ENCODE data around the gene SOSTDC1.

- TF ChIP-seq REST (IDR thresholded peaks at IDR 0.05; ENCODE audit: low read depth), result no peak
- TF ChIP-seq POLR2A (IDR thresholded peaks at IDR 0.05; ENCODE audit: borderline replicate concordance, extremely low read depth, insufficient read depth, insufficient read length), result no peak
- TF ChIP-seq CTCF (IDR thresholded peaks at IDR 0.05 in 2 of 3, conservative IDR thresholded peaks at IDR 0.05 in 1 of 3; ENCODE audit: borderline replicate concordance in 1 of 3, insufficient read depth in 1 of 3, low read depth in 2 of 3, low read length in 2 of 3), result no peak
- TF ChIP-seq EZH2phosphoT487 (IDR thresholded peaks at IDR 0.05; ENCODE audit: borderline replicate concordance), result no peak
- no peak for TF ChIP-seq EZH2 (IDR thresholded peaks at IDR 0.05)
- no peak for TF ChIP-seq ZBTB33 (IDR thresholded peaks at IDR 0.05; ENCODE audit: extremely low read depth, insufficient replicate concordance, low read length)
- no peak for TF ChIP-seq YY1 (IDR thresholded peaks at IDR 0.05; ENCODE audit: extremely low read depth, insufficient replicate concordance, low read depth, low read length)
- no peak for TF ChIP-seq JUND (IDR thresholded peaks at IDR 0.05)
- TF ChIP-seq RAD21 (IDR thresholded peaks at IDR 0.05; ENCODE audit: low read depth), result no peak
- no peak for TF ChIP-seq ATF3 (IDR thresholded peaks at IDR 0.05)
- TF ChIP-seq POLR2AphosphoS5 (IDR thresholded peaks at IDR 0.05; ENCODE audit: low read depth, low read length), result no peak
Measured at GRCh38 chr7:16450366-16450765, 15.2 kb downstream of the SOSTDC1 start.
